NCI-H510A (cell line): ENCODE results near the gene NOTCH1.
A peak's percentile ranks its signal among the peaks of the same experiment; 100 is the strongest.

Source experiments
- DNase-seq: peaks from one replicate; lab custom pipeline; 2025; lab: John Stamatoyannopoulos, UW

Gene NOTCH1

GRCh38 chr9:136484153-136485048 is 61.4 kb downstream of the NOTCH1 start:
- DNase-seq = no peak

- peak; percentile 64 for DNase-seq
Observed at GRCh38 chr9:136483589-136484152, 62.2 kb downstream of the NOTCH1 start.

GRCh38 chr9:136482793-136483588 is 62.9 kb downstream of the NOTCH1 start, which contains the start of gene SEC16A:
Gene SEC16A, minus strand, starts transcription at chr9:136483040. Its CDS starts 5,425 bp downstream, at chr9:136477615.
- DNase-seq = peak; percentile 97

GRCh38 chr9:136482046-136482792 is 63.6 kb downstream of the NOTCH1 start:
- no peak for DNase-seq

DNA sequence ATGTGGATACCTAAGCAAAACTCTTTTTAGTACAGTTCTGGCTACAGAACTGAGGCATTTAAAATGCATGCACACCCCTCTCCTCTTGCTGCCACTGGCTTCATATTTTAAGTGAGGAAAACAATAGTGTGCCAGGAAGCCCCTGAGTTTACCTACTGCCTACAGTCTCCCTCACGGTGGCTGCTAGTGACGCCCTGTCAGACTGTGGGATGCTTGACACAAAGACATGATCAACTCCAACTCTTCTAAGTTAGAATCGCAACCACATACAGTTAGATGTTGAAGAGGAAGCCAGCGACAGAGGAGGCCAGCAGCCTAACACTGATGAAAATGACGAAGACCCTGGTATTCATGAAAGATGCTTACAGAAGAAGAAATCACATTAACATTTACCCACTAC is 64.3 kb downstream of the NOTCH1 start:
- DNase-seq = no peak

DNA sequence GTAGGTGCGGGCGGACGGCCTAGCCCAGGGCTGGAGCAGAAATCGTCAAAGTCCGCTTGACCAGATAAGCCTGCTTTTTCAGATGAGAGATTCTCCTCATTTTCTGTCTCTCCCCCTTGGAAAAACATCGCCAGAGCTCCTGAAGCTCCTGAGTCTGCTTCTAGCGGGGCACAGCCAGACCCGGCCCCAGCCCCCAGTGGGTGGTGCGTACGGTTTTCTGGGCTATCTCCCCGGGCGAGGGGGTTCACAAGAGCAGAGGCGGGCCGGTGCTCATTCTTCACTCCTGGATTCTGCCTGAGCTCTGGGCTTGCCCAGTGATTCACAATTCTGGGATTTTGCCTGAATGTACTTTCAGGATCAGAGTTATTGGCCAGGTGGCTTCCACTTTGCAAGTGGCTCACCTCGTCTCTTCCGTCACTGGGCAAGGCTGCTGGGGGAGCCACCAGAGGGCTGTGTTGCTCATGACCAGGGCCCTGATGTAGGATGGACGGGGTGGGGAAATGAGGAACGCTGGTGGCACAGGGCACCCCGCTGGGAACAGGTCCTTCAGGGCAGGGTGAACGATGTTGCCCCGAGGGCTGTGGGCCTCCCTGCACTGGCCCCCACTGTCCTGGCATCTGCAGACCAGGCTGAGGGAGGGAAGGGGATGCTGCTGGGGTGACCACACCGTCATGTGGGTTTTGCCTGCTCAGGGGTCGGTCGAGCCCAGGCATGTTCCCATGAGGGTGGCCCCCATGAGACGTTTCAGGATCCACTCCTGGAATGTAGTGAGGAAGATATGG is 69.3 kb downstream of the NOTCH1 start:
- DNase-seq = no peak

GRCh38 chr9:136474974-136475865 is 70.6 kb downstream of the NOTCH1 start:
- DNase-seq = no peak

DNA sequence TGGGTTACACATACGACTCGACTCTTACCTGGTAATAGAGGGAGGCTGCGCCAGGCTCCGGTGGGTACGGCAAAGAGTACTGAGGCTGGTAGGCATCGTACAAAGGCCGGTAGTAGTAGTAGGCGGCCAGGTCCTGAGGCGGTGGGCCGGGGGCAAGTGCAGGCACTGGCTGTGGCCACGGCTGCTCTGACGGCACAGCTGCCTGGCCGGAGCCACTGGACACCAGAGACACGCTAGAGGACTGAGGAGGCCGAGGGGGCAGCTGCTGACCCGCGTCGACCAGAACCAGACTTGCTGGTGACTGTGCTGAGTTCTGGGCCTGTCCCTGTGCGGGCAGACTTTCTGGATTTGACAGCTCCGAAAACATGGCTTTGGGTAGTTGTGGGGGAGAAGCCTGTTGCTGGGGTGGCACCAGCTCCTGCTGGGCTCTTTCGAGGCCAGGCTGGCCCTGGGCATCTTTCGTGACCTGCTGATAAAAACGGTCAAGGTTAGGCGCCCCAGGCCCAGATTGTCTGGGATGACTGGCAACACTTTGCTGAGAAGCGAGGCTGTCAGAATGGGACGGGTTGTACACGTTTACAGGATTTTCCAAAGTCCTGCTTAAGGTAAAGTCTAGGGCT is 71.7 kb downstream of the NOTCH1 start:
- DNase-seq = no peak

- DNase-seq = no peak
Observed at GRCh38 chr9:136473354-136473721, 72.5 kb downstream of the NOTCH1 start.

GRCh38 chr9:136472640-136473353 is 73.1 kb downstream of the NOTCH1 start:
- DNase-seq = no peak

GRCh38 chr9:136471802-136472487 is 73.9 kb downstream of the NOTCH1 start:
- no peak for DNase-seq

GRCh38 chr9:136470792-136471469 is 74.9 kb downstream of the NOTCH1 start:
- DNase-seq = no peak

GRCh38 chr9:136470356-136470755 is 75.5 kb downstream of the NOTCH1 start:
- no peak for DNase-seq

DNA sequence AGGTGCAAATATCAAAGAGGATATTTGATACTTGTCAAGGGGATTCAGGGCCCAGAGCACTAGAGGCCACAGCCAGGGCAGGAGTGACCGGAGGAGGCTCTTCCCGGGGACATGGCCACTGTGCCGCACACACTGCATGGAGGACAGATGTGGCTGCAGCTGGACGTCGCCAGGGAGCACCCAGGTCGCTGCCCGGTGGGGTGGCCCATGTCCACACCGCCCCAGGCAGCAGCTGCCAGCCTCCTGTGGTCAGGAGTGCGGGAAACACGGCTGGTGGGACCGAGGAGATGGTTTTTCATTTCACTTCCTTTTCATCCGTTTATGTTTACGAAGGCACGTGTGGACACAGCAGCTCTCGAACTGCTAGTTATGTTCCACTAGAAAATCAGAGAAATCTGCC is 78.1 kb downstream of the NOTCH1 start:
- DNase-seq = no peak

DNA sequence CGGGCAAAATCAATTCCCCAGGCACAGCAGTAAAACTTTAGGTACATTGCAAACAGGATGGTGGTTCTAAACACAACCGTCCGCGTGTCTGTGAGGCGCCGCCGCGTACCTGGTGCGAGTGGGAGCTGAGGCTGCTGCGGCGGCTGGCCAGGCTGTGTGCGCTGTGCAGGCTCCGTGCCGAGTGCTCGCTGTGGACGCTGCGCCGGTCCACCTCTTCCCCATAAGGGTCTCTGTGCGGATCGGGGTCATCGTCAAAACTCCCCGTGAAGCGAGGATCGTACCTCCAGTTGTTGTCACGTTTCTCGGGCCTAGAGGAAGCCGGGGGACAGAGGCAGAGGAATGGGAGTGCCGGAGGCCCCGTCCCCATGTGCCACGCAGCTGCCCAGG is 79.7 kb downstream of the NOTCH1 start:
- DNase-seq = no peak

DNA sequence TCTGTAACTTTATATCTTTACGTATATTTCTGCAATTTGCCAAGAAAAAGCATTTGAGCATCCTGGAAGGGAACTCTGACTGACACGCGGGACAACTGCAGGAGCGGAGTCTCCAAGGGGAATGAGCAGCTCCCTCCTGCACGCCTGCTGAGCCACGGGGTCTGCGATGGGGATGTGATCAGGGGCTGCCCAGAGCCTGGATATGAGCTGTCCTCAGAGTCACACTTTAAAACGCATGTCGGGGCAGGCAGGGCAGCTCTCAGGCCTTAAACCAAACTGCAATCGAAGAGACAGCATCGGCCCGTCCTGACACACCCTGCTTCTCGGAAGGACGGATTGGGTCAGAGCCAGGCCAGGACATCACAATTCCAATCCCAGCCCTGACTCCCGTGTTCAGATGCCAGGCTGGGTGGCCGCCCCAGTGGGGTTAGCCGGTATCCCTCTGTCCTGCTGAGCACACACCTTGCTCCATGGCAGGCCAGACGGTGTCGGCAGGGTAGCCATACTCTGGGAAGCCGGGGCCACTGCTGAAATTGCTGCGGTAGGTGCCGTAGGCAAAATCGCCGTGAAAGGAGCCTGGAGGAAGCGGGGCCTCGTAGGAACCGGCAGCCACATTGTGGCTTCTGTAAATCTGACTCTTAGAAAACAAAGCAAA is 80.2 kb downstream of the NOTCH1 start:
- DNase-seq = no peak

DNA sequence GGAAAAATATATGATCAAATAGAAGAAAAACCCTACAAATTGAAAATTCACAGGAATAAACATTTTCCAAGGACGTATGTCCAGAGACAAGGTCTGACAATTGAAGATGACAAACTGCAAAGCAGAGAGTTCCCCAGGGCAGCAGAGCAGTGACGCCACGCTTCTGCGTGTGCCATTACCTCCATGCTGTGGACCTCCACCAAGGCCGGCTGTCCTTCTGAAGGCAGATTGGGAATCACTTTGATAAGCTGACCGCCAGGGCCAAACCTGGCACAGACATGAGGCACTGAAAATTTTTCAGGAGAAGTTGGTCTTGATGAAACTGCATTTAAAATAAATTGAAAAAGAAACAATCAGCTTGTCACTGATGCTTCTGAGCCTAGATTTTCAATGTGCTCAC is 81.6 kb downstream of the NOTCH1 start:
- DNase-seq = no peak
